Measurements from ENCODE around the gene LIMA1. TPM values are rescaled to one million over a fixed set of nuclear protein-coding genes. Genes with fewer than 3 reads are reported as not detected.

The LIMA1 gene
- total RNA-seq, 1 donor from 2014 or later, result 96.0 TPM

GRCh38 chr12:50187084-50187900 lies 96.0 kb downstream of the LIMA1 start:
- Histone ChIP-seq H3K27me3 (ENCODE audit: control insufficient read depth, insufficient read depth, low read length) (no peaks in the 10 kb centered on the region), H3K36me3 (ENCODE audit: control insufficient read depth, insufficient read depth, low read length) (no peaks in the 10 kb centered on the region), H3K4me3 (ENCODE audit: low read depth, low read length) (no peak overlapping the region)
- no peak for TF ChIP-seq CTCF (IDR thresholded peaks at IDR 0.05; ENCODE audit: insufficient read depth, low read length, poor library complexity, severe bottlenecking)
- DNase-seq (ENCODE audit: low read depth), result no peak

- no peaks in the 10 kb centered on the region for H3K27me3 ChIP-seq (ENCODE audit: control insufficient read depth, insufficient read depth, low read length)
- H3K36me3 ChIP-seq (ENCODE audit: control insufficient read depth, insufficient read depth, low read length), result no peaks in the 10 kb centered on the region
- no peak for DNase-seq (ENCODE audit: low read depth)
- H3K4me3 ChIP-seq (ENCODE audit: low read depth, low read length), result no peak overlapping the region
- no peak for TF ChIP-seq CTCF (IDR thresholded peaks at IDR 0.05; ENCODE audit: insufficient read depth, low read length, poor library complexity, severe bottlenecking)
These were observed 96.6 kb downstream of the LIMA1 start for GRCh38 chr12:50186681-50187080.

GRCh38 chr12:50185970-50186663 lies 97.2 kb downstream of the LIMA1 start:
- no peaks in the 10 kb centered on the region for H3K27me3 ChIP-seq (ENCODE audit: control insufficient read depth, insufficient read depth, low read length)
- H3K4me3 ChIP-seq (ENCODE audit: low read depth, low read length), result no peak overlapping the region
- TF ChIP-seq CTCF (IDR thresholded peaks at IDR 0.05; ENCODE audit: insufficient read depth, low read length, poor library complexity, severe bottlenecking), result no peak
- DNase-seq (ENCODE audit: low read depth), result no peak
- no peaks in the 10 kb centered on the region for H3K36me3 ChIP-seq (ENCODE audit: control insufficient read depth, insufficient read depth, low read length)

GRCh38 chr12:50185301-50185895 lies 97.9 kb downstream of the LIMA1 start:
- DNase-seq (ENCODE audit: low read depth), result no peak
- Histone ChIP-seq H3K4me3 (ENCODE audit: low read depth, low read length) (no peak overlapping the region), H3K27me3 (ENCODE audit: control insufficient read depth, insufficient read depth, low read length) (no peaks in the 10 kb centered on the region), H3K36me3 (ENCODE audit: control insufficient read depth, insufficient read depth, low read length) (no peaks in the 10 kb centered on the region)
- no peak for TF ChIP-seq CTCF (IDR thresholded peaks at IDR 0.05; ENCODE audit: insufficient read depth, low read length, poor library complexity, severe bottlenecking)

- no peak for DNase-seq (ENCODE audit: low read depth)
- TF ChIP-seq CTCF (IDR thresholded peaks at IDR 0.05; ENCODE audit: insufficient read depth, low read length, poor library complexity, severe bottlenecking), result no peak
- Histone ChIP-seq H3K36me3 (ENCODE audit: control insufficient read depth, insufficient read depth, low read length) (no peaks in the 10 kb centered on the region), H3K27me3 (ENCODE audit: control insufficient read depth, insufficient read depth, low read length) (no peaks in the 10 kb centered on the region), H3K4me3 (ENCODE audit: low read depth, low read length) (no peak overlapping the region)
These were observed 99.1 kb downstream of the LIMA1 start for GRCh38 chr12:50184261-50184660.
